ENCODE data around the gene FAM229A. TPM values are rescaled to one million over a fixed set of nuclear protein-coding genes. Genes with fewer than 3 reads are reported as not detected.

FAM229A gene
- total and polyA plus RNA-seq, 9 of the 15 experiments (the other 6 are each of a cell fraction or from before 2014, with no cell fraction given) = 0.04 to 21.6 (median 7.4) TPM

DNA sequence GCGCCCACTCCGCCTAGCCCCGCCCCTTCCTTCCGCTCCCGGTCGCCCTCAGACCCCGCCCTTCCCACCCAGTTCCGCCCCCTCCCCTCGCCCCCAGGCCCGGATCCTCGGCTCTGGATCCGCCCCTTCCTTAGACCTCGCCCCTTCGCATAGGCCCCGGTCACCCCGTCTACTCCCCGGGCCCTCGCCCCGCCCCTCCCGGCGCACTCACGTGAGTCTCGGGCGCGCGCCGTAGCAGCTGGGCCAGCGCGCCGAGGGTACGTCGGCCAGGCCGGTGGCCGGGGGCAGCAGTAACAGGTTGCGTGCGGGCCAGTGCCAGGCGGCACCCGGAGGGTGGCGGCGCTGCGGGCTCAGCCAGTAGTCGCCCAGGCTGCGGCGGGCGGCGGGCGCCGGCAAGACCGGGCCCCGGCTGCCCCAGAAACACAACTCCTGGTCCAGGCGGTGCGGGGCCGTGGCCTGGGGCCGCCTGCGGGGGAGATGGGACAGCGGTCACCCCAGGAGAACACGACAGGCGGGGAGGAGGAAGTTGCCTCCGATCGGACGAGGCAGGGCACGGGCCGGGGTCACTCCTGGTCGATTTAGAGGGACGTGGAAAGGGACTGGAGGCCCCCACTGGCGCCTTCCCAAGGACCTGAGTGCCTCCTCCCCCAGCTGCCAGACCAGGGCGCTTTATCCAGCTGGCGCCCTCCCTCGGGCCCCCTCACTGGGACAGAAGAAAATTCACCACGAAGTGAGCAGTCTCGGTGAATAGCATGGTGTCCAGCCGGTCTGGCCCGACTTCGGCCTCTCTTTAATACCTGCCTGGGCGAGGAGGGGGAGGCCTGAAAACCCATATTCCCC, 10.7 kb downstream of the FAM229A start (continued):
- no peak for TF ChIP-seq CAMTA2 (CRISPR knock-in tag; conservative IDR thresholded peaks at IDR 0.05)
- TF ChIP-seq MEF2D (tag; conservative IDR thresholded peaks at IDR 0.05; ENCODE audit: low read depth) = no peak
- TF ChIP-seq, protein P1, sequence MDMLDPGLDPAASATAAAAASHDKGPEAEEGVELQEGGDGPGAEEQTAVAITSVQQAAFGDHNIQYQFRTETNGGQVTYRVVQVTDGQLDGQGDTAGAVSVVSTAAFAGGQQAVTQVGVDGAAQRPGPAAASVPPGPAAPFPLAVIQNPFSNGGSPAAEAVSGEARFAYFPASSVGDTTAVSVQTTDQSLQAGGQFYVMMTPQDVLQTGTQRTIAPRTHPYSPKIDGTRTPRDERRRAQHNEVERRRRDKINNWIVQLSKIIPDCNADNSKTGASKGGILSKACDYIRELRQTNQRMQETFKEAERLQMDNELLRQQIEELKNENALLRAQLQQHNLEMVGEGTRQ (CRISPR knock-in tag; IDR thresholded peaks at IDR 0.05) = peak; percentile 73
- TF ChIP-seq STAG1 (CRISPR knock-in tag; IDR thresholded peaks at IDR 0.05; ENCODE audit: borderline replicate concordance) = 0 out of 2 replicates have a peak, but pooled peaks have one; percentile 25
- TF ChIP-seq, protein P2, sequence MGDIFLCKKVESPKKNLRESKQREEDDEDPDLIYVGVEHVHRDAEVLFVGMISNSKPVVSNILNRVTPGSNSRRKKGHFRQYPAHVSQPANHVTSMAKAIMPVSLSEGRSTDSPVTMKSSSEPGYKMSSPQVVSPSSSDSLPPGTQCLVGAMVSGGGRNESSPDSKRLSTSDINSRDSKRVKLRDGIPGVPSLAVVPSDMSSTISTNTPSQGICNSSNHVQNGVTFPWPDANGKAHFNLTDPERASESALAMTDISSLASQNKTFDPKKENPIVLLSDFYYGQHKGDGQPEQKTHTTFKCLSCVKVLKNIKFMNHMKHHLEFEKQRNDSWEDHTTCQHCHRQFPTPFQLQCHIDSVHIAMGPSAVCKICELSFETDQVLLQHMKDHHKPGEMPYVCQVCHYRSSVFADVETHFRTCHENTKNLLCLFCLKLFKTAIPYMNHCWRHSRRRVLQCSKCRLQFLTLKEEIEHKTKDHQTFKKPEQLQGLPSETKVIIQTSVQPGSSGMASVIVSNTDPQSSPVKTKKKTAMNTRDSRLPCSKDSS (IDR thresholded peaks at IDR 0.05; ENCODE audit: low read depth, partially characterized antibody) = no peak
- TF ChIP-seq ATF1 (CRISPR knock-in tag; IDR thresholded peaks at IDR 0.05) = peak; percentile 51; the same call in 1 of the 2 replicates
- TF ChIP-seq ATF1 (tag; IDR thresholded peaks at IDR 0.05) = peak; percentile 68
- no peak for TF ChIP-seq GTF2A2 (tag; IDR thresholded peaks at IDR 0.05)
- TF ChIP-seq GABPB1 (CRISPR knock-in tag; IDR thresholded peaks at IDR 0.05) = no peak; the same call in 1 of the 2 replicates
- TF ChIP-seq, protein P3, sequence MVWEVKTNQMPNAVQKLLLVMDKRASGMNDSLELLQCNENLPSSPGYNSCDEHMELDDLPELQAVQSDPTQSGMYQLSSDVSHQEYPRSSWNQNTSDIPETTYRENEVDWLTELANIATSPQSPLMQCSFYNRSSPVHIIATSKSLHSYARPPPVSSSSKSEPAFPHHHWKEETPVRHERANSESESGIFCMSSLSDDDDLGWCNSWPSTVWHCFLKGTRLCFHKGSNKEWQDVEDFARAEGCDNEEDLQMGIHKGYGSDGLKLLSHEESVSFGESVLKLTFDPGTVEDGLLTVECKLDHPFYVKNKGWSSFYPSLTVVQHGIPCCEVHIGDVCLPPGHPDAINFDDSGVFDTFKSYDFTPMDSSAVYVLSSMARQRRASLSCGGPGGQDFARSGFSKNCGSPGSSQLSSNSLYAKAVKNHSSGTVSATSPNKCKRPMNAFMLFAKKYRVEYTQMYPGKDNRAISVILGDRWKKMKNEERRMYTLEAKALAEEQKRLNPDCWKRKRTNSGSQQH (CRISPR knock-in tag; IDR thresholded peaks at IDR 0.05) = no peak
- TF ChIP-seq ZNF830 (CRISPR knock-in tag; IDR thresholded peaks at IDR 0.05) = no peak
- TF ChIP-seq, protein P4, sequence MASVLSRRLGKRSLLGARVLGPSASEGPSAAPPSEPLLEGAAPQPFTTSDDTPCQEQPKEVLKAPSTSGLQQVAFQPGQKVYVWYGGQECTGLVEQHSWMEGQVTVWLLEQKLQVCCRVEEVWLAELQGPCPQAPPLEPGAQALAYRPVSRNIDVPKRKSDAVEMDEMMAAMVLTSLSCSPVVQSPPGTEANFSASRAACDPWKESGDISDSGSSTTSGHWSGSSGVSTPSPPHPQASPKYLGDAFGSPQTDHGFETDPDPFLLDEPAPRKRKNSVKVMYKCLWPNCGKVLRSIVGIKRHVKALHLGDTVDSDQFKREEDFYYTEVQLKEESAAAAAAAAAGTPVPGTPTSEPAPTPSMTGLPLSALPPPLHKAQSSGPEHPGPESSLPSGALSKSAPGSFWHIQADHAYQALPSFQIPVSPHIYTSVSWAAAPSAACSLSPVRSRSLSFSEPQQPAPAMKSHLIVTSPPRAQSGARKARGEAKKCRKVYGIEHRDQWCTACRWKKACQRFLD (CRISPR knock-in tag; IDR thresholded peaks at IDR 0.05) = 0 out of 2 replicates have a peak, but pooled peaks have one; percentile 52
- TF ChIP-seq RBM15 (IDR thresholded peaks at IDR 0.05; ENCODE audit: insufficient read depth, low read length) = no peak
- TF ChIP-seq, protein P5, sequence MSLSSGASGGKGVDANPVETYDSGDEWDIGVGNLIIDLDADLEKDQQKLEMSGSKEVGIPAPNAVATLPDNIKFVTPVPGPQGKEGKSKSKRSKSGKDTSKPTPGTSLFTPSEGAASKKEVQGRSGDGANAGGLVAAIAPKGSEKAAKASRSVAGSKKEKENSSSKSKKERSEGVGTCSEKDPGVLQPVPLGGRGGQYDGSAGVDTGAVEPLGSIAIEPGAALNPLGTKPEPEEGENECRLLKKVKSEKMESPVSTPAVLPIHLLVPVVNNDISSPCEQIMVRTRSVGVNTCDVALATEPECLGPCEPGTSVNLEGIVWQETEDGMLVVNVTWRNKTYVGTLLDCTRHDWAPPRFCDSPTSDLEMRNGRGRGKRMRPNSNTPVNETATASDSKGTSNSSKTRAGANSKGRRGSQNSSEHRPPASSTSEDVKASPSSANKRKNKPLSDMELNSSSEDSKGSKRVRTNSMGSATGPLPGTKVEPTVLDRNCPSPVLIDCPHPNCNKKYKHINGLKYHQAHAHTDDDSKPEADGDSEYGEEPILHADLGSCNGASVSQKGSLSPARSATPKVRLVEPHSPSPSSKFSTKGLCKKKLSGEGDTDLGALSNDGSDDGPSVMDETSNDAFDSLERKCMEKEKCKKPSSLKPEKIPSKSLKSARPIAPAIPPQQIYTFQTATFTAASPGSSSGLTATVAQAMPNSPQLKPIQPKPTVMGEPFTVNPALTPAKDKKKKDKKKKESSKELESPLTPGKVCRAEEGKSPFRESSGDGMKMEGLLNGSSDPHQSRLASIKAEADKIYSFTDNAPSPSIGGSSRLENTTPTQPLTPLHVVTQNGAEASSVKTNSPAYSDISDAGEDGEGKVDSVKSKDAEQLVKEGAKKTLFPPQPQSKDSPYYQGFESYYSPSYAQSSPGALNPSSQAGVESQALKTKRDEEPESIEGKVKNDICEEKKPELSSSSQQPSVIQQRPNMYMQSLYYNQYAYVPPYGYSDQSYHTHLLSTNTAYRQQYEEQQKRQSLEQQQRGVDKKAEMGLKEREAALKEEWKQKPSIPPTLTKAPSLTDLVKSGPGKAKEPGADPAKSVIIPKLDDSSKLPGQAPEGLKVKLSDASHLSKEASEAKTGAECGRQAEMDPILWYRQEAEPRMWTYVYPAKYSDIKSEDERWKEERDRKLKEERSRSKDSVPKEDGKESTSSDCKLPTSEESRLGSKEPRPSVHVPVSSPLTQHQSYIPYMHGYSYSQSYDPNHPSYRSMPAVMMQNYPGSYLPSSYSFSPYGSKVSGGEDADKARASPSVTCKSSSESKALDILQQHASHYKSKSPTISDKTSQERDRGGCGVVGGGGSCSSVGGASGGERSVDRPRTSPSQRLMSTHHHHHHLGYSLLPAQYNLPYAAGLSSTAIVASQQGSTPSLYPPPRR (CRISPR knock-in tag; IDR thresholded peaks at IDR 0.05; ENCODE audit: borderline replicate concordance) = no peak
- TF ChIP-seq NR1H2 (CRISPR knock-in tag; IDR thresholded peaks at IDR 0.05) = peak; percentile 61; the same call in 1 of the 2 replicates

Data from K562 (cell line).